ENCODE data around the gene DNAJC15.

DNAJC15 gene

GRCh38 chr13:43023289-43023963 is at the start of gene DNAJC15:
DNAJC15 (plus strand) TSS chr13:43023586; CDS start chr13:43023627, 41 bp downstream.
- H3K36me3 ChIP-seq (ENCODE audit: control insufficient read depth, insufficient read depth, low read length, severe bottlenecking), result peaks cover 5% of the 10 kb centered on the region
- no peaks in the 10 kb centered on the region for H3K9me3 ChIP-seq (ENCODE audit: control insufficient read depth, low read length)
- H3K9ac ChIP-seq (ENCODE audit: low read length), result peak within 1 kb of the TSS; percentile 83
- H3K27me3 ChIP-seq (replicated peaks; ENCODE audit: control insufficient read depth, insufficient read depth, low read length), result no peaks in the 10 kb centered on the region
- peaks cover 30% of the 10 kb centered on the region for H3K4me1 ChIP-seq (ENCODE audit: control insufficient read depth, insufficient read depth, low read length)
- DNase-seq (ENCODE audit: low read depth), result no peak
- peak within 1 kb of the TSS; percentile 86 for H3K4me3 ChIP-seq (ENCODE audit: low read length)

DNA sequence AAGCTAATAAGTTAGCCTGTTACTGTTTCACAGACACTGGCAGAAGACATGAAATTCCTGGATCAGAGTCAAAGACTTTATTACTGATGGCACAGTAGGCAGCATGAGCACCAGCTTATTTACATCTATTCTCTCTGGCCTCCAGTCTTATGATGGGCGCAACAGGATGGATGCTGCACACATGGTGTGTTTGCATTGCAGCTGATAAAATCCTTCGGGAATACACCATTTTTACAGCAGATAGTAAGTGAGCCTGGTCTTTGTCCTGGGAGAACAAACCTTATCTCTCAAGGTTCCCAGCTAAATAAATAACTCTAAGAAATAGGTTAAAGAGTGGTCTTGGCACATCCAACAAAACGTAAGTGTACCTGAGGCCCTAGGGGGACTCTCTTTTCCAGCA is 47.3 kb upstream of the DNAJC15 start:
- peaks cover 3% of the 10 kb centered on the region for H3K9me3 ChIP-seq (ENCODE audit: control insufficient read depth, low read length)
- no peaks in the 10 kb centered on the region for H3K36me3 ChIP-seq (ENCODE audit: control insufficient read depth, insufficient read depth, low read length, severe bottlenecking)
- DNase-seq (ENCODE audit: low read depth), result no peak
- H3K27me3 ChIP-seq (replicated peaks; ENCODE audit: control insufficient read depth, insufficient read depth, low read length), result no peaks in the 10 kb centered on the region
- H3K9ac ChIP-seq (ENCODE audit: low read length), result no peak overlapping the region
- H3K4me3 ChIP-seq (ENCODE audit: low read length), result no peak overlapping the region
- peaks cover 23% of the 10 kb centered on the region for H3K4me1 ChIP-seq (ENCODE audit: control insufficient read depth, insufficient read depth, low read length)

- no peak overlapping the region for H3K4me3 ChIP-seq (ENCODE audit: low read length)
- DNase-seq (ENCODE audit: low read depth), result no peak
- H3K9me3 ChIP-seq (ENCODE audit: control insufficient read depth, low read length), result peaks cover 3% of the 10 kb centered on the region
- no peaks in the 10 kb centered on the region for H3K36me3 ChIP-seq (ENCODE audit: control insufficient read depth, insufficient read depth, low read length, severe bottlenecking)
- no peak overlapping the region for H3K9ac ChIP-seq (ENCODE audit: low read length)
- H3K27me3 ChIP-seq (replicated peaks; ENCODE audit: control insufficient read depth, insufficient read depth, low read length), result no peaks in the 10 kb centered on the region
- peaks cover 21% of the 10 kb centered on the region for H3K4me1 ChIP-seq (ENCODE audit: control insufficient read depth, insufficient read depth, low read length)
Measured at GRCh38 chr13:42977219-42977659, 46.1 kb upstream of the DNAJC15 start.

DNA sequence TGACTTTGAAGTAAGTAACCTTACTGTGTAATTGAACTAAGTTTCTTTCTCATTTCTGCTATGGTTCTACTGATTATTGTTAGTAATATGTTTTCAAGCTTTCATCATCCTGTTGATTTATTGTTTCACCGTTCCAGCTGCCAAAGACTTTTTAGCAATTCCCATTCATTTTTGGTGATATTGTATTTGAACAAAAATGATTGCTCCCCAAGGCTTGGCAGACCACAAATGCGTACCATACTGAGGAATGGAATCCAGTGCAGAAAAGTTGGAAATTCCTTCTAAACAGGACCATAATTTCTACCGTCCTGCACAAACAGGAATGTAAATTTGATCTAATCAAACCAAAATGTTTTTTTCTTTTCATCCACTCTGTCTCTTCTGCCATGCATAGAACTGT is 42.1 kb upstream of the DNAJC15 start:
- no peak overlapping the region for H3K9ac ChIP-seq (ENCODE audit: low read length)
- DNase-seq (ENCODE audit: low read depth), result peak; percentile 67
- peak overlapping the region; percentile 42 for H3K4me3 ChIP-seq (ENCODE audit: low read length)
- H3K4me1 ChIP-seq (ENCODE audit: control insufficient read depth, insufficient read depth, low read length), result peaks cover 45% of the 10 kb centered on the region
- no peaks in the 10 kb centered on the region for H3K27me3 ChIP-seq (replicated peaks; ENCODE audit: control insufficient read depth, insufficient read depth, low read length)
- H3K9me3 ChIP-seq (ENCODE audit: control insufficient read depth, low read length), result peaks cover 3% of the 10 kb centered on the region
- no peaks in the 10 kb centered on the region for H3K36me3 ChIP-seq (ENCODE audit: control insufficient read depth, insufficient read depth, low read length, severe bottlenecking)

GRCh38 chr13:42981853-42982252 is 41.5 kb upstream of the DNAJC15 start:
- Histone ChIP-seq H3K9me3 (ENCODE audit: control insufficient read depth, low read length) (peaks cover 3% of the 10 kb centered on the region), H3K9ac (ENCODE audit: low read length) (no peak overlapping the region), H3K27me3 (replicated peaks; ENCODE audit: control insufficient read depth, insufficient read depth, low read length) (no peaks in the 10 kb centered on the region), H3K4me1 (ENCODE audit: control insufficient read depth, insufficient read depth, low read length) (peaks cover 45% of the 10 kb centered on the region), H3K4me3 (ENCODE audit: low read length) (no peak overlapping the region), H3K36me3 (ENCODE audit: control insufficient read depth, insufficient read depth, low read length, severe bottlenecking) (no peaks in the 10 kb centered on the region)
- DNase-seq (ENCODE audit: low read depth), result no peak

GRCh38 chr13:42984026-42984425 is 39.4 kb upstream of the DNAJC15 start:
- no peaks in the 10 kb centered on the region for H3K9me3 ChIP-seq (ENCODE audit: control insufficient read depth, low read length)
- no peak for DNase-seq (ENCODE audit: low read depth)
- peaks cover 45% of the 10 kb centered on the region for H3K4me1 ChIP-seq (ENCODE audit: control insufficient read depth, insufficient read depth, low read length)
- H3K9ac ChIP-seq (ENCODE audit: low read length), result no peak overlapping the region
- no peaks in the 10 kb centered on the region for H3K27me3 ChIP-seq (replicated peaks; ENCODE audit: control insufficient read depth, insufficient read depth, low read length)
- H3K4me3 ChIP-seq (ENCODE audit: low read length), result no peak overlapping the region
- H3K36me3 ChIP-seq (ENCODE audit: control insufficient read depth, insufficient read depth, low read length, severe bottlenecking), result no peaks in the 10 kb centered on the region

DNA sequence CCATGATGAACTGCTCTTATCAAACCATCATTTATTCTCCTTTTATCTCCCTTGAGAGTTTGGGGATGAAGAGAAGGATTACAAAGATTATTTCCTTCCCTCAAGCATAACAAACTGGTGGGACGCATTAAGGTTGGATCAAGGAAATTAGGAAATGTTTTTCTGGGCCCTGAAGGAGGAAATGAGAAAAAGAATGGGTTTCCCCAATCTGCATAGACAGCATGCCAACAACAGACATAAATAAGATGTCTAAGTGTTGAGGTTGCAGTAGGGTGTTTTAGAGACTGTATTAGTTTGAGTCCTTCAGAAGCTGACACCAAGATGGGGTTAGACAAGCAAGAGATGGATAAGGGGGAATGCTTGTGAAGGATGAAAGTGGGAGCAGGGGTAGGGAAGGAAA is 38.7 kb upstream of the DNAJC15 start:
- Histone ChIP-seq H3K4me3 (ENCODE audit: low read length) (no peak overlapping the region), H3K27me3 (replicated peaks; ENCODE audit: control insufficient read depth, insufficient read depth, low read length) (no peaks in the 10 kb centered on the region), H3K4me1 (ENCODE audit: control insufficient read depth, insufficient read depth, low read length) (peaks cover 45% of the 10 kb centered on the region), H3K36me3 (ENCODE audit: control insufficient read depth, insufficient read depth, low read length, severe bottlenecking) (no peaks in the 10 kb centered on the region), H3K9ac (ENCODE audit: low read length) (peak overlapping the region; percentile 31), H3K9me3 (ENCODE audit: control insufficient read depth, low read length) (no peaks in the 10 kb centered on the region)
- no peak for DNase-seq (ENCODE audit: low read depth)

DNA sequence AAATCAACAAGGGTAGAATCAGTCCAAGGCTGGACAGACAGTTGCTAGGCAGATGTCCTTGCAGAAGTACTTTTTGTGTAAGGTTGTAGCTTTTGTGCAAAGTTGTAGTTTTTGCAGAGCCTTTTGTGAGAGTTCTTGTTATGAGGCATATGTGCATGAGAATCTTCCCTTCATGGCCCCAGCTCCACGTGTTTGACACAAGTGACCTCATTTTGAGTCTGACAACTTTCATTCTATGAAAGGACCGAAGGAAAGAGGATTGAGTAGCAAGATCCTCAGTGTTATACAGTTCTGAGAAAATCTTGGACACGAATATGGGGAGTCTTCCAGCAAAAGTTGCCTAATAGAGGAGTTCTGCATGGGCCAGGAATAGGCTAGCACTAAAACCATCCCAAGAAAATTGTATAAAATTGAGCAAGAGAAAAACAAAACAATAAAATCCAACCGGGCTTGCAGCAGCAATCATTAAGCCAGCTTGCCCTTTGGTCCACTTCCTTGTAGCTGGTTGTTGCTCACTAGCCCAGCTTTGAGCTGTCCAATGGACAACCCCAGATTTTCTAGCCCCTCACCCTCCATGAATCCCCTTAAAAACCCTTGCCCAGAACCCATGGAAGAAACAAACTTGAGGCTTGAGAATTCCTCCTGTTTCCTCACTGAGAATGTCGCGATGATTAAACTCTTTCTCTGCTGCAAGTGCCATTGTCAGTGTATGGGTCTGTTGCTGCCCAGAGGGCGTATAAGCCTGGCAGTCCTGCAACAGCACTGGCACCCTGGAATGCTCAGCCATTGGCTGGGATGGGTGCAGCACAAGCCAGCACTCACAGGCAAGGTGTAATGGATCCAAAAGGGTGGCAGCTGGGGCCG is 37.8 kb upstream of the DNAJC15 start:
- Histone ChIP-seq H3K27me3 (replicated peaks; ENCODE audit: control insufficient read depth, insufficient read depth, low read length) (no peaks in the 10 kb centered on the region), H3K9ac (ENCODE audit: low read length) (peak overlapping the region; percentile 67), H3K36me3 (ENCODE audit: control insufficient read depth, insufficient read depth, low read length, severe bottlenecking) (no peaks in the 10 kb centered on the region), H3K9me3 (ENCODE audit: control insufficient read depth, low read length) (no peaks in the 10 kb centered on the region), H3K4me1 (ENCODE audit: control insufficient read depth, insufficient read depth, low read length) (peaks cover 52% of the 10 kb centered on the region), H3K4me3 (ENCODE audit: low read length) (peak overlapping the region; percentile 57)
- peak; percentile 68 for DNase-seq (ENCODE audit: low read depth)

- Histone ChIP-seq H3K4me3 (ENCODE audit: low read length) (peak overlapping the region; percentile 57), H3K27me3 (replicated peaks; ENCODE audit: control insufficient read depth, insufficient read depth, low read length) (no peaks in the 10 kb centered on the region), H3K4me1 (ENCODE audit: control insufficient read depth, insufficient read depth, low read length) (peaks cover 52% of the 10 kb centered on the region), H3K9ac (ENCODE audit: low read length) (peak overlapping the region; percentile 67), H3K9me3 (ENCODE audit: control insufficient read depth, low read length) (no peaks in the 10 kb centered on the region), H3K36me3 (ENCODE audit: control insufficient read depth, insufficient read depth, low read length, severe bottlenecking) (no peaks in the 10 kb centered on the region)
- DNase-seq (ENCODE audit: low read depth), result no peak
Measured at GRCh38 chr13:42986176-42986574, 37.2 kb upstream of the DNAJC15 start.

DNA sequence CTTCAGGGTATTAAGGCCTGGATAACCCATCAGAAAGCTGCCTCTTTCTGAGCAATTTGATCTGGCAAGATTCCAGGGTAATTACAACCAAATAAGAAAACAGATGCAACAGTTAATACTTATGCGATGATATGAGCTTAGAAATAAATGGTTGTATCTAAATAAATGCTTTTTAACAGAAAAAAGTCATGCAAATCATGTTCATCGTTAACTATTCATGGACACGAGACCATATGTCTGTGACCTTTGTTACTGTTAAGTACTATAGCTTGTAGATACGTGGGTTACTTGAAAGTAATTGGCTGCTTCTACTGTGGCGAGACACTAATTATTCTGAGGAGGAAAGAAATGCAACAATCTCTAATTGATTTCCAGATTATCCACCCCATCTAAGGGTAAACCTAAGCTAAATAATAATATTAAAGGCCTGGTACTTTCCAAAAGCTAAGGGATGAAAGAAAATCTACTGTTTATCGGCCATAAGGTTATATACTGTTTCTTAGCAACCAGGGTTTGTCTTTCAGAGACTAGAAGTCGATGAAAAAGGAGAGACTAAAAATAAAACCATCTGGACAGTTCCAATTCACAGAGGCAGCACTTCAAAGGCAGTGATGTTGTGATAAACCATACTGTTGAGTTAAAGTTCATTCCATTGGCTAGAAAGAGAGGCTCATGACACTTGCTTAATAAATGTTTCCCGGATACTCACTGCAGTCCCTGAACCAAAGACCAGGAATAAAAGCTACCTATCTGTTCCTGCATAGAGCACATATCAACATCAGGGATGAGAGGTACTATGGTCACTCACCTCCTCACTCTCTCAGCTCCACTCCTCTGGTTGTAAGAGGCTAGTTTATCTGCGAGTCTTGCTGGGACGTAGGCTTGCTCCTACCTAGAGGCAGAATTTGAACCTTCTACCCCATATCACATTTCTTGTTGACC is 32.8 kb upstream of the DNAJC15 start:
- H3K4me3 ChIP-seq (ENCODE audit: low read length), result peak overlapping the region; percentile 86
- peak overlapping the region; percentile 87 for H3K9ac ChIP-seq (ENCODE audit: low read length)
- no peaks in the 10 kb centered on the region for H3K27me3 ChIP-seq (replicated peaks; ENCODE audit: control insufficient read depth, insufficient read depth, low read length)
- no peaks in the 10 kb centered on the region for H3K9me3 ChIP-seq (ENCODE audit: control insufficient read depth, low read length)
- H3K36me3 ChIP-seq (ENCODE audit: control insufficient read depth, insufficient read depth, low read length, severe bottlenecking), result no peaks in the 10 kb centered on the region
- H3K4me1 ChIP-seq (ENCODE audit: control insufficient read depth, insufficient read depth, low read length), result peaks cover 22% of the 10 kb centered on the region
- peak; percentile 50 for DNase-seq (ENCODE audit: low read depth)
